Measurements from ENCODE around the gene UNC80. TPM values are rescaled to one million over a fixed set of nuclear protein-coding genes. Genes with fewer than 3 reads are reported as not detected.

UNC80 gene
- polyA plus RNA-seq, 2 of the 4 experiments (the other 2 are of a cell fraction): not detected

DNA sequence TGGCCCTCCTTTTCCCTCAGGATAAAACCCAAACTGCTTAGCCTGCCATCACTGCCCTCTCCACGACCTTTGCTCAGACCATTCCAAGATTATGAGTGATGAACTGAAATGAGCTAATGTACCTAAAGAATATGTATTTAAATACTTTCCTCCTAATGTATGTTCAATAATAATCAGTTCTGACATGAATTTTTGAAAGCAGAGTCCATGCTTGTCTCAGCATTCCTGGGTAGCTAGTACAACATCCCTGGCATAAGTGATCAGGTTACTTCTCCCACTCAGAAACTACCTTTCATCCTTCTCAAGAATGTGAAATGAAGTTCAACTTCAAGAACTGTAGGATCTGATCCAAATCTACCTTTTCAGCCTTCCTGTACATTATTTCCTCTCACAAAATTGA is 103.6 kb downstream of the UNC80 start:
- H3K9me3 ChIP-seq: no peaks in the 10 kb centered on the region
- no peaks in the 10 kb centered on the region for H3K4me1 ChIP-seq
- TF ChIP-seq ZSCAN20 (CRISPR knock-in tag; IDR thresholded peaks at IDR 0.05) (no peak), EP300 (IDR thresholded peaks at IDR 0.05) (no peak), CHD2 (IDR thresholded peaks at IDR 0.05; ENCODE audit: low read length, partially characterized antibody) (no peak), KDM1A (IDR thresholded peaks at IDR 0.05; ENCODE audit: low read depth) (no peak), CBX8 (IDR thresholded peaks at IDR 0.05) (no peak), ZC3H11A (IDR thresholded peaks at IDR 0.05) (no peak), MAFK (IDR thresholded peaks at IDR 0.05; ENCODE audit: partially characterized antibody) (no peak), RCOR1 (IDR thresholded peaks at IDR 0.05; ENCODE audit: low read depth, low read length) (no peak), HOXA7 (CRISPR knock-in tag; IDR thresholded peaks at IDR 0.05) (no peak), RNF2 (IDR thresholded peaks at IDR 0.05; ENCODE audit: borderline replicate concordance, low read depth) (no peak), ESRRA (IDR thresholded peaks at IDR 0.05; ENCODE audit: borderline replicate concordance, low read length) (no peak), CEBPB (IDR thresholded peaks at IDR 0.05) (no peak)
- TF ChIP-seq, protein P1, sequence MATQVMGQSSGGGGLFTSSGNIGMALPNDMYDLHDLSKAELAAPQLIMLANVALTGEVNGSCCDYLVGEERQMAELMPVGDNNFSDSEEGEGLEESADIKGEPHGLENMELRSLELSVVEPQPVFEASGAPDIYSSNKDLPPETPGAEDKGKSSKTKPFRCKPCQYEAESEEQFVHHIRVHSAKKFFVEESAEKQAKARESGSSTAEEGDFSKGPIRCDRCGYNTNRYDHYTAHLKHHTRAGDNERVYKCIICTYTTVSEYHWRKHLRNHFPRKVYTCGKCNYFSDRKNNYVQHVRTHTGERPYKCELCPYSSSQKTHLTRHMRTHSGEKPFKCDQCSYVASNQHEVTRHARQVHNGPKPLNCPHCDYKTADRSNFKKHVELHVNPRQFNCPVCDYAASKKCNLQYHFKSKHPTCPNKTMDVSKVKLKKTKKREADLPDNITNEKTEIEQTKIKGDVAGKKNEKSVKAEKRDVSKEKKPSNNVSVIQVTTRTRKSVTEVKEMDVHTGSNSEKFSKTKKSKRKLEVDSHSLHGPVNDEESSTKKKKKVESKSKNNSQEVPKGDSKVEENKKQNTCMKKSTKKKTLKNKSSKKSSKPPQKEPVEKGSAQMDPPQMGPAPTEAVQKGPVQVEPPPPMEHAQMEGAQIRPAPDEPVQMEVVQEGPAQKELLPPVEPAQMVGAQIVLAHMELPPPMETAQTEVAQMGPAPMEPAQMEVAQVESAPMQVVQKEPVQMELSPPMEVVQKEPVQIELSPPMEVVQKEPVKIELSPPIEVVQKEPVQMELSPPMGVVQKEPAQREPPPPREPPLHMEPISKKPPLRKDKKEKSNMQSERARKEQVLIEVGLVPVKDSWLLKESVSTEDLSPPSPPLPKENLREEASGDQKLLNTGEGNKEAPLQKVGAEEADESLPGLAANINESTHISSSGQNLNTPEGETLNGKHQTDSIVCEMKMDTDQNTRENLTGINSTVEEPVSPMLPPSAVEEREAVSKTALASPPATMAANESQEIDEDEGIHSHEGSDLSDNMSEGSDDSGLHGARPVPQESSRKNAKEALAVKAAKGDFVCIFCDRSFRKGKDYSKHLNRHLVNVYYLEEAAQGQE (IDR thresholded peaks at IDR 0.05): no peak
- no peak overlapping the region for H3K4me2 ChIP-seq
- 0% methylated on average over 1 of the region's 1 CpG for WGBS (ENCODE audit: missing lambda C conversion rate)
- no peak for FAIRE-seq
- CTCF ChIA-PET: no interaction called here
- no peak overlapping the region for H3K4me3 ChIP-seq
- no peak overlapping the region for H3K27ac ChIP-seq
- no peak for ATAC-seq
- no peak for DNase-seq (ENCODE audit: low read depth in 1 of 2, low spot score in 1 of 2)
- POLR2A ChIA-PET: no interaction called here

- DNase-seq (ENCODE audit: low read depth in 1 of 2, low spot score in 1 of 2): no peak
- ChIA-PET CTCF (no interaction called here), POLR2A (no interaction called here)
- no peak overlapping the region for H3K4me3 ChIP-seq
- H3K27ac ChIP-seq: no peak overlapping the region
- no peaks in the 10 kb centered on the region for H3K9me3 ChIP-seq
- H3K4me1 ChIP-seq: no peaks in the 10 kb centered on the region
- no peak overlapping the region for H3K4me2 ChIP-seq
- FAIRE-seq: no peak
- TF ChIP-seq, protein P1 (IDR thresholded peaks at IDR 0.05): no peak
- TF ChIP-seq HES2 (IDR thresholded peaks at IDR 0.05) (no peak), POLR2AphosphoS2 (conservative IDR thresholded peaks at IDR 0.05; ENCODE audit: low read length) (no peak), NPAS2 (CRISPR knock-in tag; IDR thresholded peaks at IDR 0.05; ENCODE audit: borderline replicate concordance) (no peak), SMC3 (IDR thresholded peaks at IDR 0.05) (no peak), EP300 (IDR thresholded peaks at IDR 0.05) (no peak), RFX5 (IDR thresholded peaks at IDR 0.05) (no peak), BHLHE40 (IDR thresholded peaks at IDR 0.05; ENCODE audit: low read depth, low read length) (no peak), POLR2A (IDR thresholded peaks at IDR 0.05; ENCODE audit: low read length) (no peak), KDM1A (IDR thresholded peaks at IDR 0.05; ENCODE audit: low read depth) (no peak), EHMT2 (IDR thresholded peaks at IDR 0.05; ENCODE audit: low read depth) (no peak), BCL3 (IDR thresholded peaks at IDR 0.05) (no peak), GATA3 (IDR thresholded peaks at IDR 0.05; ENCODE audit: borderline replicate concordance) (no peak), CBX2 (IDR thresholded peaks at IDR 0.05; ENCODE audit: borderline replicate concordance, low read depth) (no peak)
- ATAC-seq: no peak
- 2% methylated on average over 1 of the region's 1 CpG for WGBS (ENCODE audit: missing lambda C conversion rate)
These were observed 104.6 kb downstream of the UNC80 start for GRCh38 chr2:209876211-209876610.
